ENCODE data around the gene TRAF4. TPM values are rescaled to one million over a fixed set of nuclear protein-coding genes. Genes with fewer than 3 reads are reported as not detected.
"Not testable (repeated sequence)": the region's sequence is repeated elsewhere in the genome, so short reads cannot be mapped to it uniquely, and the experiment has no call there.

The TRAF4 gene
- total RNA-seq, 1 experiment from 2014 or later = 104 TPM

- Histone ChIP-seq H3K36me3 (ENCODE audit: low read depth, low read length) (no peaks in the 10 kb centered on the region), H3K9me3 (ENCODE audit: low read length) (no peaks in the 10 kb centered on the region), H2AFZ (ENCODE audit: low read length) (no peak overlapping the region), H4K20me1 (ENCODE audit: low read length) (no peaks in the 10 kb centered on the region), H3K4me1 (ENCODE audit: insufficient read depth, low read length) (no peaks in the 10 kb centered on the region), H3K9ac (ENCODE audit: low read length) (no peak overlapping the region), H3K4me2 (ENCODE audit: low read length) (no peak overlapping the region), H3K27me3 (ENCODE audit: low read length) (no peaks in the 10 kb centered on the region), H3K79me2 (ENCODE audit: low read length) (peaks cover 9% of the 10 kb centered on the region; the same call in 1 of the 2 replicates), H3K4me3 (ENCODE audit: low read length) (no peak overlapping the region), H3K27ac (ENCODE audit: low read length) (no peak overlapping the region), H3F3A (ENCODE audit: low read length, unreplicated experiment) (no peaks in the 10 kb centered on the region), H3K9me2 (replicated peaks; ENCODE audit: low read length) (no peaks in the 10 kb centered on the region)
- no peak for TF ChIP-seq EZH2phosphoT487 (IDR thresholded peaks at IDR 0.05; ENCODE audit: borderline replicate concordance, low read length)
- TF ChIP-seq EZH2 (IDR thresholded peaks at IDR 0.05; ENCODE audit: low read length, unreplicated experiment) = no peak
- no peak for TF ChIP-seq CTCF (conservative IDR thresholded peaks at IDR 0.05; ENCODE audit: low read depth, low read length)
- POLR2A ChIA-PET (ENCODE audit: unreplicated experiment) = no interaction called here
- BruUV-seq (replicated peaks) = no TSS peak
- DNase-seq (no peak), ATAC-seq (no peak)
- CTCF ChIA-PET = no interaction called here
- intact Hi-C loops (cut with micrococcal nuclease) = no loop called here
These were observed 39.4 kb downstream of the TRAF4 start for GRCh38 chr17:28783161-28783560.

DNA sequence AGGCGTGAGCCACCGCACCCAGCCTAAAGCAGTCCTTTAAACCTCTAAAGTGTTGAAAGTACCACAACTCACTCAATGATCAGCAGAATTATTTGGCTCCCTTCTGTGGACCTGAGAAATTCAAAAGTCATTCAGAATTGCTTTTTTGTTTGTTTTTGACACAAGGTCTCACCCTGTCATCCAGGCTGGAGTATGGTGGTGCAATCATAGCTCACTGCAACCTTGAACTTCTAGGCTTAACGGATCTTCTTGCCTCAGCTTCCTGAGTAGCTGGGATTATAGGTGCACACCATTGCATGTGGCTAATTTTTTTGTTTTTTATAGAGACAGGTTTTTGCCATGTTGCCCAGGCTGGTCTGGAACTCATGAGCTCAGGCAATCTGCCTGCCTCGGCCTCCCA, 44.3 kb downstream of the TRAF4 start:
- H3K4me2 ChIP-seq (ENCODE audit: low read length) = no peak overlapping the region
- H3K9me2 ChIP-seq (replicated peaks; ENCODE audit: low read length) = no peaks in the 10 kb centered on the region
- H3K79me2 ChIP-seq (ENCODE audit: low read length) = 0 out of 2 replicates have a peak, but pooled peaks cover under 1% of the 10 kb centered on the region
- no peaks in the 10 kb centered on the region for H3F3A ChIP-seq (ENCODE audit: low read length, unreplicated experiment)
- intact Hi-C loops (cut with micrococcal nuclease) = no loop called here
- H2AFZ ChIP-seq (ENCODE audit: low read length) = no peak overlapping the region
- no peaks in the 10 kb centered on the region for H3K27me3 ChIP-seq (ENCODE audit: low read length)
- POLR2A ChIA-PET (ENCODE audit: unreplicated experiment) = no interaction called here
- H3K4me1 ChIP-seq (ENCODE audit: insufficient read depth, low read length) = no peaks in the 10 kb centered on the region
- no peak for TF ChIP-seq EZH2 (IDR thresholded peaks at IDR 0.05; ENCODE audit: low read length, unreplicated experiment)
- TF ChIP-seq EZH2phosphoT487 (IDR thresholded peaks at IDR 0.05; ENCODE audit: borderline replicate concordance, low read length) = no peak
- no peak for TF ChIP-seq CTCF (conservative IDR thresholded peaks at IDR 0.05; ENCODE audit: low read depth, low read length)
- no peak overlapping the region for H3K27ac ChIP-seq (ENCODE audit: low read length)
- H4K20me1 ChIP-seq (ENCODE audit: low read length) = no peaks in the 10 kb centered on the region
- no peak for DNase-seq
- H3K36me3 ChIP-seq (ENCODE audit: low read depth, low read length) = no peaks in the 10 kb centered on the region
- no TSS peak for BruUV-seq (replicated peaks)
- H3K4me3 ChIP-seq (ENCODE audit: low read length) = no peak overlapping the region
- CTCF ChIA-PET = no interaction called here
- no peaks in the 10 kb centered on the region for H3K9me3 ChIP-seq (ENCODE audit: low read length)
- H3K9ac ChIP-seq (ENCODE audit: low read length) = no peak overlapping the region
- no peak for ATAC-seq

DNA sequence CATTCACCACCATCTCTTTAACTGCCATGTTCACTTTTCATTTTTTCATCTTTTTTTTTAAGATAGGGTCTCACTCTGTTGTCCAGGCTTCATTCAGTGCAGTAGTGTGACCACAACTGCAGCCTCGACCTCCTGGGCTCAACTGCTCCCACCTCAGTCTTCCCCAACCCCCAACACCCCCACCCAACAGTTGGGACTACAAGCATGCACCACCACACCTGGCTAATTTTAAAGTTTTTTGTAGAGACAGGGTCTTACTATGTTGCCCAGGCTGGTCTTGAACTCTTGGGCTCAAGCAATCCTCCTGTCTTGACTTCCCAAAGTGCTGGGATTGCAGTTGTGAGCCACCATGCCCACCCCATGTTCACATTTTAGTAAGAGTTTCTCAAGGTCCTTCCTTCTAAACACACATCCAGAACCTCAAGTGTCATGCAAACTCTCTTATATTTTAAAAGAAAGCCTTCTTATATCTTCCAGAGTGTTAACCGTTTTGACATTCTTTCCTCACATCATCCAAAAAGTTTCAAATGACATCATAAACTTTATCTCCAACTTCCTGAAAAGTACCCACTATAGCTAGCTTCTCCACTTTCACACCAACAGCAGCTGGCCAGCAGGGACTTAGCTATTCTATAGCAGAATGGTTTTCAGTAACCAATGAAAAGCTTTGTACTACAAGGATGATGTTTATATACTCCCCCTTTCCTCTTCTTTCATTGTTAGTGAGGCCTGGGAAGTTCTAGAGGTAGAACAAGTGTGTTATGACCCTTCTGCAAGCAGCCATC, 49.3 kb downstream of the TRAF4 start:
- BruUV-seq (replicated peaks) = no TSS peak
- H3K4me1 ChIP-seq (ENCODE audit: insufficient read depth, low read length) = no peaks in the 10 kb centered on the region
- no peak for ATAC-seq
- H3K9me3 ChIP-seq (ENCODE audit: low read length) = no peaks in the 10 kb centered on the region
- H3K9me2 ChIP-seq (replicated peaks; ENCODE audit: low read length) = no peaks in the 10 kb centered on the region
- no peak overlapping the region for H3K4me3 ChIP-seq (ENCODE audit: low read length)
- CTCF ChIA-PET = interaction anchor here (0.7 kb wide), 1 partner anchor 11 kb away, joined by 3 read pairs; no protein-coding TSS in a partner anchor
- H3K9ac ChIP-seq (ENCODE audit: low read length) = no peak overlapping the region
- no peak overlapping the region for H2AFZ ChIP-seq (ENCODE audit: low read length)
- no peaks in the 10 kb centered on the region for H3K36me3 ChIP-seq (ENCODE audit: low read depth, low read length)
- peaks cover 5% of the 10 kb centered on the region; the same call in 1 of the 2 replicates for H3K79me2 ChIP-seq (ENCODE audit: low read length)
- H3K27me3 ChIP-seq (ENCODE audit: low read length) = no peaks in the 10 kb centered on the region
- POLR2A ChIA-PET (ENCODE audit: unreplicated experiment) = no interaction called here
- no peak overlapping the region for H3K27ac ChIP-seq (ENCODE audit: low read length)
- TF ChIP-seq EZH2phosphoT487 (IDR thresholded peaks at IDR 0.05; ENCODE audit: borderline replicate concordance, low read length) = no peak
- no peak for TF ChIP-seq CTCF (conservative IDR thresholded peaks at IDR 0.05; ENCODE audit: low read depth, low read length)
- no peak for TF ChIP-seq EZH2 (IDR thresholded peaks at IDR 0.05; ENCODE audit: low read length, unreplicated experiment)
- no peaks in the 10 kb centered on the region for H4K20me1 ChIP-seq (ENCODE audit: low read length)
- intact Hi-C loops (cut with micrococcal nuclease) = no loop called here
- H3F3A ChIP-seq (ENCODE audit: low read length, unreplicated experiment) = no peaks in the 10 kb centered on the region
- H3K4me2 ChIP-seq (ENCODE audit: low read length) = no peak overlapping the region
- DNase-seq = peak; percentile 5

- H3K27ac ChIP-seq (ENCODE audit: low read length); H3K9ac ChIP-seq (ENCODE audit: low read length); intact Hi-C loops (cut with micrococcal nuclease); DNase-seq; ATAC-seq; H3F3A ChIP-seq (ENCODE audit: low read length, unreplicated experiment); H3K79me2 ChIP-seq (ENCODE audit: low read length); H2AFZ ChIP-seq (ENCODE audit: low read length); BruUV-seq (replicated peaks); CTCF ChIA-PET; H4K20me1 ChIP-seq (ENCODE audit: low read length); H3K4me1 ChIP-seq (ENCODE audit: insufficient read depth, low read length); H3K9me2 ChIP-seq (replicated peaks; ENCODE audit: low read length); H3K4me3 ChIP-seq (ENCODE audit: low read length); POLR2A ChIA-PET (ENCODE audit: unreplicated experiment); H3K36me3 ChIP-seq (ENCODE audit: low read depth, low read length); H3K27me3 ChIP-seq (ENCODE audit: low read length); H3K9me3 ChIP-seq (ENCODE audit: low read length); H3K4me2 ChIP-seq (ENCODE audit: low read length): not testable (repeated sequence)
These were observed 51.1 kb downstream of the TRAF4 start for GRCh38 chr17:28794846-28795441.

Measured in PC-3 (cell line).